OCI-LY7 (cell line): ENCODE measurements around the gene SASH1. TPM values are rescaled to one million over a fixed set of nuclear protein-coding genes. Genes with fewer than 3 reads are reported as not detected.

Experiments used
- BruUV-seq: library from RNA; stranded (reverse); fragments of 400-500 nt; replicated peaks from 2 replicates; lab custom pipeline; 2021; lab: Mats Ljungman, UMichigan
- CTCF ChIA-PET: fragments of 300-600 bp; sonication (Branson Sonifier 250); formaldehyde crosslinking; loops from one replicate; lab custom pipeline; 2022; ENCODE audit warnings: antibody characterized with exemption; ENCODE audit not compliant: unreplicated experiment; lab: Charles Lee
- POLR2A ChIA-PET: fragments of 300-600 bp; sonication (Branson Sonifier 250); formaldehyde crosslinking; loops from one replicate; lab custom pipeline; 2022; ENCODE audit warnings: antibody characterized with exemption; lab: Charles Lee
- DNase-seq: peaks from one replicate; pipeline ENCODE4 v3.0.0-alpha.2; 2015; ENCODE audit warnings: low spot score
- H2AFZ ChIP-seq: fragments of 200-600 bp; sonication (generic), shearing (Covaris generic); 2 replicates; pipeline ENCODE4 v1.6.1; 2014; ENCODE audit warnings: mild to moderate bottlenecking, antibody characterized with exemption, low read length, moderate library complexity
- H3K27ac ChIP-seq: fragments of 200-600 bp; sonication (generic); 2 replicates; pipeline ENCODE4 v1.5.1; 2014; ENCODE audit warnings: mixed run types, low read depth, mild to moderate bottlenecking, moderate library complexity, low read length, inconsistent platforms; ENCODE audit not compliant: poor library complexity, severe bottlenecking
- H3K36me3 ChIP-seq: fragments of 200-600 bp; sonication (generic); 2 replicates; pipeline ENCODE4 v1.6.1; 2014; ENCODE audit warnings: mild to moderate bottlenecking, antibody characterized with exemption, low read length, moderate library complexity, mixed read lengths; ENCODE audit not compliant: insufficient read depth
- H3K4me1 ChIP-seq: fragments of 200-600 bp; sonication (generic); 2 replicates; pipeline ENCODE4 v1.5.1; 2014; ENCODE audit warnings: mild to moderate bottlenecking, low read length; ENCODE audit not compliant: insufficient read depth, poor library complexity, severe bottlenecking
- H3K4me2 ChIP-seq: fragments of 200-600 bp; sonication (generic); 2 replicates; pipeline ENCODE4 v1.6.1; 2014; ENCODE audit warnings: mild to moderate bottlenecking, low read length
- H3K4me3 ChIP-seq: fragments of 200-600 bp; sonication (generic); 2 replicates; pipeline ENCODE4 v1.5.1; 2014; ENCODE audit warnings: mild to moderate bottlenecking, low read depth, low read length; ENCODE audit not compliant: poor library complexity, severe bottlenecking
- H3K79me2 ChIP-seq: fragments of 200-600 bp; sonication (generic); 2 replicates; pipeline ENCODE4 v1.6.1; 2016; ENCODE audit warnings: low read depth, mild to moderate bottlenecking, low read length, moderate library complexity, mixed read lengths; ENCODE audit not compliant: insufficient read depth
- H3K9me2 ChIP-seq: fragments of 200-600 bp; sonication (generic); 2 replicates; pipeline ENCODE4 v1.6.1; 2016; ENCODE audit warnings: mild to moderate bottlenecking, low read length, mixed read lengths; ENCODE audit not compliant: insufficient read depth
- H3K9me3 ChIP-seq: fragments of 200-600 bp; sonication (generic); 2 replicates; pipeline ENCODE4 v1.6.1; 2014; ENCODE audit warnings: mild to moderate bottlenecking, mixed run types, low read length, mixed read lengths
- H4K20me1 ChIP-seq: fragments of 200-600 bp; sonication (generic); 2 replicates; pipeline ENCODE4 v1.6.1; 2014; ENCODE audit warnings: mild to moderate bottlenecking, antibody characterized with exemption, low read length, moderate library complexity, mixed read lengths; ENCODE audit not compliant: insufficient read depth
- EZH2phosphoT487 ChIP-seq: fragments of 200-600 bp; sonication (generic); IDR thresholded peaks from 2 replicates; pipeline ENCODE4 v1.6.1; 2018; ENCODE audit warnings: low read depth, borderline replicate concordance, mild to moderate bottlenecking, mixed run types, antibody characterized with exemption, low read length, moderate library complexity, mixed read lengths
- intact Hi-C: fragments of 100-400 bp; cut with micrococcal nuclease; formaldehyde crosslinking; loops from one replicate; pipeline ENCODE4 v1.10.0; 2022; ENCODE audit not compliant: unreplicated experiment
- total RNA-seq, 2 experiments: library from RNA; depleted of rRNA in 1 of 2; stranded (reverse); fragments of >200 nt in 1 of 2; shearing (Covaris generic) in 1 of 2; gene quantifications; 2 replicates each; pipeline ENCODE4 v1.2.3, GENCODE V29; 2014 to 2022
- TF ChIP-seq, protein P1 (sequence below): fragments of 200-600 bp; sonication (generic); conservative IDR thresholded peaks from 2 replicates; pipeline ENCODE4 v1.5.1; 2014; ENCODE audit warnings: mild to moderate bottlenecking, antibody characterized with exemption, low read length, moderate library complexity, mixed read lengths

The SASH1 gene
- total RNA-seq, 2 experiments from 2014 or later, result not detected

- intact Hi-C loops, result no loop called here
- TF ChIP-seq EZH2phosphoT487, result no peak
- TF ChIP-seq, protein P1, sequence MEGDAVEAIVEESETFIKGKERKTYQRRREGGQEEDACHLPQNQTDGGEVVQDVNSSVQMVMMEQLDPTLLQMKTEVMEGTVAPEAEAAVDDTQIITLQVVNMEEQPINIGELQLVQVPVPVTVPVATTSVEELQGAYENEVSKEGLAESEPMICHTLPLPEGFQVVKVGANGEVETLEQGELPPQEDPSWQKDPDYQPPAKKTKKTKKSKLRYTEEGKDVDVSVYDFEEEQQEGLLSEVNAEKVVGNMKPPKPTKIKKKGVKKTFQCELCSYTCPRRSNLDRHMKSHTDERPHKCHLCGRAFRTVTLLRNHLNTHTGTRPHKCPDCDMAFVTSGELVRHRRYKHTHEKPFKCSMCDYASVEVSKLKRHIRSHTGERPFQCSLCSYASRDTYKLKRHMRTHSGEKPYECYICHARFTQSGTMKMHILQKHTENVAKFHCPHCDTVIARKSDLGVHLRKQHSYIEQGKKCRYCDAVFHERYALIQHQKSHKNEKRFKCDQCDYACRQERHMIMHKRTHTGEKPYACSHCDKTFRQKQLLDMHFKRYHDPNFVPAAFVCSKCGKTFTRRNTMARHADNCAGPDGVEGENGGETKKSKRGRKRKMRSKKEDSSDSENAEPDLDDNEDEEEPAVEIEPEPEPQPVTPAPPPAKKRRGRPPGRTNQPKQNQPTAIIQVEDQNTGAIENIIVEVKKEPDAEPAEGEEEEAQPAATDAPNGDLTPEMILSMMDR, result no peak
- Histone ChIP-seq H3K9me3 (no peaks in the 10 kb centered on the region), H3K79me2 (no peaks in the 10 kb centered on the region), H4K20me1 (no peaks in the 10 kb centered on the region), H3K4me3 (no peak overlapping the region), H3K9me2 (no peaks in the 10 kb centered on the region), H3K36me3 (no peaks in the 10 kb centered on the region), H2AFZ (no peak overlapping the region), H3K4me2 (no peak overlapping the region), H3K27ac (no peak overlapping the region), H3K4me1 (no peaks in the 10 kb centered on the region)
- no peak for DNase-seq
- no TSS peak for BruUV-seq
- ChIA-PET POLR2A (no interaction called here), CTCF (no interaction called here)
Measured at GRCh38 chr6:148342100-148342349, 613 bp upstream of the SASH1 start.

DNA sequence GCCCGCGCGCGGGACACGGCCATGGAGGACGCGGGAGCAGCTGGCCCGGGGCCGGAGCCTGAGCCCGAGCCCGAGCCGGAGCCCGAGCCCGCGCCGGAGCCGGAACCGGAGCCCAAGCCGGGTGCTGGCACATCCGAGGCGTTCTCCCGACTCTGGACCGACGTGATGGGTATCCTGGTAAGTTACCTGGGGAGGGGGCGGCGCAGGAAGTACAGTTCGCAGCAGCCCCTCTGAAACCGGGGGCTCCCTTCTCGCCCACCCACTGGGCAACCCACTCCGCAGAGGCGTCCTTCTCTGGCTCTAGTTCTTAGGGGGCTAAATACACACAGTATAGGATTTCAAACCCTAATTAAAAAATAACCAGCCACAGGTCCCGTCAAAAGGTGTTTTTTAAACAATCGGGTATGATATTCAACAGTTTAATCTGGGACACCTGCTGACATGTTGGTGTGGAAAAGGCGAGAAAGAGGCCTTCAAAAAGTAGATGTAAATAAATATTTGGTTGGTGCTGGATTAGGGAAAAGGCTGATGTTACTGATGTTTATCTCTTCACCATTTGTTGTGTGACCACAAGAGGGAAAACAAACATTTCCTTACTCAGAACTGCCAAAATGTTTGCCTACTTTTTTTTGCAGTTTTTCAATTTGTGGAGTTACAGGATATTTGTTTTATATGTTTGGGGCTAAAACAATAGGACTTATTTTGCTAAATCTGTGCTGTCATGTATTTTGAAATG is 577 bp downstream of the SASH1 start:
- intact Hi-C loops, result no loop called here
- Histone ChIP-seq H2AFZ (no peak overlapping the region), H3K27ac (no peak overlapping the region), H3K9me2 (no peaks in the 10 kb centered on the region), H4K20me1 (no peaks in the 10 kb centered on the region), H3K79me2 (no peaks in the 10 kb centered on the region), H3K36me3 (no peaks in the 10 kb centered on the region), H3K4me3 (no peak overlapping the region), H3K9me3 (no peaks in the 10 kb centered on the region), H3K4me1 (no peaks in the 10 kb centered on the region), H3K4me2 (no peak overlapping the region)
- CTCF ChIA-PET, result no interaction called here
- POLR2A ChIA-PET, result no interaction called here
- TF ChIP-seq, protein P1, result no peak
- TF ChIP-seq EZH2phosphoT487, result no peak
- no peak for DNase-seq
- BruUV-seq, result no TSS peak

DNA sequence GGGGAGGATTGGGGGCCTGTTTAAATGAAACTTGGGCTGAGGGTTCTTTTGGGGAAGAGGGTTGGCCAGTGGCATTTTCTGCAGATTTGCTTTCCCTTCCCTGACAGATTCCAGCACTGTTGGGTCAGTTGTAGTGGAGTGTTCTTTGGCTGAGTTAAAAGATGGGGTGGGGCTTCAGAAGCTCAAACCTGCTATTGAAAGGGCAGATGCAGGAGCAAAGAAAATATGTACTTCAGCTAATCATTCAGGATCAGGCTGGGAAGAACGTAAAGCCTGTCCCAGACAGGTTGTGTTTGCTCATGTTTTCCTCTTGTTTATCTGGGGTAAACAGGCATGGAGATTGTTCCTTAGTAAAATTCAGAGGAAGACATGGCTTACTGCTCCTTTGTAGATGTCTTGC is 2.5 kb downstream of the SASH1 start:
- H3K36me3 ChIP-seq, result no peaks in the 10 kb centered on the region
- no peak overlapping the region for H3K27ac ChIP-seq
- BruUV-seq, result no TSS peak
- H4K20me1 ChIP-seq, result no peaks in the 10 kb centered on the region
- H3K4me3 ChIP-seq, result no peak overlapping the region
- intact Hi-C loops, result no loop called here
- no peaks in the 10 kb centered on the region for H3K9me2 ChIP-seq
- DNase-seq, result no peak
- no peak overlapping the region for H2AFZ ChIP-seq
- CTCF ChIA-PET, result no interaction called here
- no peaks in the 10 kb centered on the region for H3K9me3 ChIP-seq
- POLR2A ChIA-PET, result no interaction called here
- no peak overlapping the region for H3K4me2 ChIP-seq
- no peaks in the 10 kb centered on the region for H3K4me1 ChIP-seq
- H3K79me2 ChIP-seq, result no peaks in the 10 kb centered on the region
- TF ChIP-seq EZH2phosphoT487, result no peak
- TF ChIP-seq, protein P1, result no peak
